SK-N-MC (cell line): Measurements from ENCODE around the gene LSP1.

Experiments used
- EZH2 ChIP-seq: fragments of 200-600 bp; sonication (generic); IDR thresholded peaks from one replicate; pipeline ENCODE4 v1.6.1; 2017; ENCODE audit warnings: antibody characterized with exemption
- POLR2AphosphoS5 ChIP-seq: IDR thresholded peaks from 2 replicates; pipeline ENCODE4 v1.6.1; 2012; ENCODE audit warnings: mild to moderate bottlenecking, low read depth, low read length, borderline replicate concordance

DNA sequence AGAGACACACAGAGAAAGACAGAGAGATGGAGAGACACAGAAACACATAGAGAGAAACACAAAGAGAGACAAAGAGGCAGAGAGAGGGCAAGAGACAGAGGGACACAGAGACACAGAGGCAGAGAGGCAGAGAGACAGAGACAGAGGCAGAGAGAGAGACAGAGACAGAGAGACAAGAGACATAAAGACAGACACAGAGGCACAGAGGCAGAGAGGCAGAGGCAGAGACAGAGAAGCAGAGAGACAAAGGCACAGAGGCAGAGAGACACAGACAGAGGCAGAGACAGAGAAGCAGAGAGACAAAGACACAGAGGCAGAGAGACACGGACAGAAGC is 7.8 kb upstream of the LSP1 start:
- TF ChIP-seq POLR2AphosphoS5: no peak
- no peak for TF ChIP-seq EZH2
